Small intestine (tissue), 7 donors: ENCODE results near the gene PLPP4. TPM values are rescaled to one million over a fixed set of nuclear protein-coding genes. Genes with fewer than 3 reads are reported as not detected.

Source experiments
- DNase-seq, 2 donors: peaks; one replicate each; pipeline versions ENCODE4 v3.0.0 to v3.0.0-alpha.2; 2013
- FAIRE-seq: peaks from 2 replicates; lab custom pipeline; 2012; peaks lifted over from hg19 to GRCh38; lab: Jason Lieb, UNC
- H3K27ac ChIP-seq, 3 donors: one replicate each; pipeline ENCODE4 v1.5.1; 2013; ENCODE audit warnings: low read length in 2 of 3, mild to moderate bottlenecking in 2 of 3, control low read depth in 1 of 3, inconsistent platforms in 1 of 3, low read depth in 1 of 3, moderate library complexity in 1 of 3
- H3K27me3 ChIP-seq, 3 donors: one replicate each; pipeline ENCODE4 v1.6.1; 2013; ENCODE audit warnings: low read length in 3 of 3, inconsistent platforms in 1 of 3; ENCODE audit not compliant: control insufficient read depth in 3 of 3, insufficient read depth in 3 of 3
- H3K36me3 ChIP-seq, 3 donors: one replicate each; pipeline ENCODE4 v1.6.1; 2013; ENCODE audit warnings: low read length in 3 of 3, inconsistent platforms in 1 of 3, low read depth in 1 of 3, mild to moderate bottlenecking in 1 of 3, moderate library complexity in 1 of 3; ENCODE audit not compliant: control insufficient read depth in 3 of 3, insufficient read depth in 2 of 3
- H3K4me1 ChIP-seq, 3 donors: one replicate each; pipeline ENCODE4 v1.6.1; 2013; ENCODE audit warnings: low read length in 2 of 3, inconsistent platforms in 1 of 3, low read depth in 1 of 3, mild to moderate bottlenecking in 1 of 3, moderate library complexity in 1 of 3; ENCODE audit not compliant: control insufficient read depth in 3 of 3, insufficient read depth in 2 of 3
- H3K4me3 ChIP-seq, 3 donors: one replicate each; pipeline ENCODE4 v1.5.1; 2013; ENCODE audit warnings: low read length in 3 of 3, control low read depth in 1 of 3, inconsistent platforms in 1 of 3, low read depth in 1 of 3, mild to moderate bottlenecking in 1 of 3, moderate library complexity in 1 of 3
- H3K9me3 ChIP-seq, 2 donors: one replicate each; pipeline ENCODE4 v1.6.1; 2013; ENCODE audit warnings: low read depth in 1 of 2, low read length in 1 of 2; ENCODE audit not compliant: control insufficient read depth in 2 of 2, insufficient read depth in 1 of 2
- WGBS, 3 donors: extraction: QIAGEN DNeasy Blood & Tissue Kit; methylation state at CpG; one replicate each; pipeline ENCODE4 v1.1.7; 2013; 5-methylcytosine and 5-hydroxymethylcytosine counted together
- polyA plus RNA-seq, 4 donors: library from polyadenylated mRNA; stranded (reverse) in 3 of 4; unstranded in 1 of 4; fragments of 200-250 nt in 3 of 4; fragments of 120-200 nt in 1 of 4; gene quantifications; one replicate each; pipeline versions ENCODE4 v1.2.1 to v1.2.3, GENCODE V29; 2013
- donor health status: healthy with polysubstance abuse.
- donor health status: control.
- donor health status: control.
- donor health status: Bipolar disorder and iron deficiency.
- donor health status: healthy.

PLPP4 gene
- polyA plus RNA-seq, 4 donors = 0.60 TPM; not detected in 3

GRCh38 chr10:120630266-120630665 is 173.2 kb downstream of the PLPP4 start:
- WGBS, 3 donors = 0 to 21% (median 5%) methylated on average over 1 of the region's 1 CpG
- Histone ChIP-seq H3K4me3 (no peak overlapping the region), H3K4me1 (no peaks in the 10 kb centered on the region), H3K36me3 (no peaks in the 10 kb centered on the region), H3K27me3 (peaks cover 0 to 2% (median 0%) of the 10 kb centered on the region in 3 donors), H3K9me3 (no peaks in the 10 kb centered on the region), H3K27ac (no peak overlapping the region)
- FAIRE-seq (no peak), DNase-seq (no peak)

- Histone ChIP-seq H3K4me1 (no peaks in the 10 kb centered on the region), H3K4me3 (no peak overlapping the region), H3K27me3 (no peaks in the 10 kb centered on the region), H3K27ac (no peak overlapping the region), H3K36me3 (no peaks in the 10 kb centered on the region), H3K9me3 (no peaks in the 10 kb centered on the region)
- FAIRE-seq = no peak
- no peak for DNase-seq
- WGBS, 3 donors = 50 to 66% (median 58%) methylated on average over 1 of the region's 1 CpG
Observed at GRCh38 chr10:120632047-120632446, 175.0 kb downstream of the PLPP4 start.

- no peaks in the 10 kb centered on the region for H3K4me1 ChIP-seq
- H3K36me3 ChIP-seq = no peaks in the 10 kb centered on the region
- FAIRE-seq (no peak), DNase-seq (no peak)
- no peak overlapping the region for H3K4me3 ChIP-seq
- no peaks in the 10 kb centered on the region for H3K27me3 ChIP-seq
- WGBS, 3 donors = 47 to 61% (median 60%) methylated on average over 3 of the region's 3 CpGs
- H3K27ac ChIP-seq = no peak overlapping the region
- H3K9me3 ChIP-seq = no peaks in the 10 kb centered on the region
Observed at GRCh38 chr10:120632942-120633341, 175.9 kb downstream of the PLPP4 start.

- FAIRE-seq = no peak
Observed at GRCh38 chr10:120634659-120635058, 177.6 kb downstream of the PLPP4 start.

More at GRCh38 chr10:120634659-120635058, 177.6 kb downstream of the PLPP4 start:
- Histone ChIP-seq H3K4me1 (no peaks in the 10 kb centered on the region), H3K36me3 (no peaks in the 10 kb centered on the region), H3K9me3 (no peaks in the 10 kb centered on the region), H3K4me3 (no peak overlapping the region), H3K27ac (no peak overlapping the region), H3K27me3 (no peaks in the 10 kb centered on the region)
- DNase-seq = no peak
- WGBS, 3 donors = 74 to 83% (median 79%) methylated on average over 12 of the region's 12 CpGs
